ENCODE measurements around the gene SMG1. TPM values are rescaled to one million over a fixed set of nuclear protein-coding genes. Genes with fewer than 3 reads are reported as not detected.
A peak's percentile ranks its signal among the peaks of the same experiment; 100 is the strongest.

Gene SMG1
- total RNA-seq, 1 experiment from 2014 or later, result 96.4 TPM

GRCh38 chr16:18945233-18945632, 19.0 kb upstream of the SMG1 start:
- Mint-ChIP-seq H3K9me3 (peaks cover 0 to 4% of the 10 kb centered on the region in 2 experiments; a peak in 1 of 5 replicates), H3K4me3 (no peak overlapping the region), H3K4me1 (peaks cover 9 to 14% of the 10 kb centered on the region in 2 experiments), H3K27ac (peak overlapping the region in 2 of 3 experiments; percentile 8 to 52; a peak in 2 of 7 replicates), H3K36me3 (ENCODE audit: insufficient read depth in 1 of 3, low read depth in 3 of 3) (no peaks in the 10 kb centered on the region), H3K27me3 (ENCODE audit: low read depth) (no peaks in the 10 kb centered on the region; the same call in 1 of the 2 replicates)
- no peaks in the 10 kb centered on the region for H3K9me3 ChIP-seq (ENCODE audit: control insufficient read depth, low read depth, low read length)
- H4K20me1 ChIP-seq (ENCODE audit: control insufficient read depth, insufficient read depth, insufficient read length), result no peaks in the 10 kb centered on the region
- H3K79me1 ChIP-seq (ENCODE audit: insufficient read depth, low read depth, low read length, poor library complexity, severe bottlenecking), result no peaks in the 10 kb centered on the region
- no peak overlapping the region for H3K9ac ChIP-seq (ENCODE audit: extremely low read depth, insufficient read length, low read length)
- no peak overlapping the region for H3K14ac ChIP-seq (ENCODE audit: insufficient read depth, low read length)
- H2BK20ac ChIP-seq (ENCODE audit: low read depth, low read length, poor library complexity, severe bottlenecking), result no peak overlapping the region
- no peak overlapping the region for H2BK15ac ChIP-seq (ENCODE audit: low read depth, low read length)
- no peak overlapping the region for H2AFZ ChIP-seq (ENCODE audit: low read length)
- no peak overlapping the region for H2AK5ac ChIP-seq (ENCODE audit: insufficient read length, low read length)
- H4K8ac ChIP-seq (replicated peaks; ENCODE audit: insufficient read length, low read depth, low read length), result no peak overlapping the region
- H3T11ph ChIP-seq (ENCODE audit: low read length), result no peak overlapping the region
- H3K56ac ChIP-seq (ENCODE audit: insufficient read length, low read depth, low read length), result no peak overlapping the region
- no peak overlapping the region for H3K27ac ChIP-seq (ENCODE audit: insufficient read length, low read depth, low read length)
- no peak overlapping the region for H3K4ac ChIP-seq (ENCODE audit: low read depth, low read length)
- peak; percentile 55 for DNase-seq
- no peak overlapping the region for H4K5ac ChIP-seq (ENCODE audit: insufficient read length, low read depth, low read length)
- no peak overlapping the region for H2BK12ac ChIP-seq (ENCODE audit: insufficient read length, low read depth, low read length)
- no peak overlapping the region for H2BK5ac ChIP-seq (ENCODE audit: insufficient read length, low read length)
- no peaks in the 10 kb centered on the region for H3K4me1 ChIP-seq (ENCODE audit: insufficient read depth, low read length)
- WGBS (ENCODE audit: extremely low coverage, insufficient read length, low lambda C conversion rate), result no CpG with 5 or more reads among the region's 7 CpGs
- TF ChIP-seq, protein P1, sequence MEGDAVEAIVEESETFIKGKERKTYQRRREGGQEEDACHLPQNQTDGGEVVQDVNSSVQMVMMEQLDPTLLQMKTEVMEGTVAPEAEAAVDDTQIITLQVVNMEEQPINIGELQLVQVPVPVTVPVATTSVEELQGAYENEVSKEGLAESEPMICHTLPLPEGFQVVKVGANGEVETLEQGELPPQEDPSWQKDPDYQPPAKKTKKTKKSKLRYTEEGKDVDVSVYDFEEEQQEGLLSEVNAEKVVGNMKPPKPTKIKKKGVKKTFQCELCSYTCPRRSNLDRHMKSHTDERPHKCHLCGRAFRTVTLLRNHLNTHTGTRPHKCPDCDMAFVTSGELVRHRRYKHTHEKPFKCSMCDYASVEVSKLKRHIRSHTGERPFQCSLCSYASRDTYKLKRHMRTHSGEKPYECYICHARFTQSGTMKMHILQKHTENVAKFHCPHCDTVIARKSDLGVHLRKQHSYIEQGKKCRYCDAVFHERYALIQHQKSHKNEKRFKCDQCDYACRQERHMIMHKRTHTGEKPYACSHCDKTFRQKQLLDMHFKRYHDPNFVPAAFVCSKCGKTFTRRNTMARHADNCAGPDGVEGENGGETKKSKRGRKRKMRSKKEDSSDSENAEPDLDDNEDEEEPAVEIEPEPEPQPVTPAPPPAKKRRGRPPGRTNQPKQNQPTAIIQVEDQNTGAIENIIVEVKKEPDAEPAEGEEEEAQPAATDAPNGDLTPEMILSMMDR (conservative IDR thresholded peaks at IDR 0.05), result no peak
- H2BK120ac ChIP-seq (ENCODE audit: low read depth, low read length, poor library complexity, severe bottlenecking), result no peak overlapping the region
- H3K23me2 ChIP-seq (ENCODE audit: insufficient read length, low read depth, low read length, poor library complexity, severe bottlenecking), result no peaks in the 10 kb centered on the region
- H3K23ac ChIP-seq (ENCODE audit: insufficient read length, low read depth, low read length), result no peak overlapping the region
- no peak overlapping the region for H3K4me2 ChIP-seq (ENCODE audit: insufficient read depth, insufficient read length, low read length)
- H3K27me3 ChIP-seq (ENCODE audit: insufficient read depth, low read length), result no peaks in the 10 kb centered on the region
- H3K18ac ChIP-seq (ENCODE audit: insufficient read length, low read depth, low read length), result no peak overlapping the region
- no peak overlapping the region for H4K91ac ChIP-seq (ENCODE audit: insufficient read length, low read depth, low read length)
- H3K79me2 ChIP-seq (ENCODE audit: insufficient read depth, low read length), result no peaks in the 10 kb centered on the region
